Measurements from ENCODE around the gene ARHGEF4. TPM values are rescaled to one million over a fixed set of nuclear protein-coding genes. Genes with fewer than 3 reads are reported as not detected.
A peak's percentile ranks its signal among the peaks of the same experiment; 100 is the strongest.

ARHGEF4 gene
- total RNA-seq, 4 donors from 2014 or later = 23.7 to 51.5 (median 37.1) TPM

GRCh38 chr2:130963849-130964793, 127.4 kb downstream of the ARHGEF4 start:
- Histone ChIP-seq H3K9me3 (no peaks in the 10 kb centered on the region), H3K27ac (replicated peaks in 1 of 4) (no peak overlapping the region), H3K4me3 (peak overlapping the region; percentile 32 to 49 (median 38)), H3K4me1 (peaks cover 0 to 19% (median 16%) of the 10 kb centered on the region in 4 donors), H3K27me3 (peaks cover 0 to 70% (median 17%) of the 10 kb centered on the region in 4 donors), H3K36me3 (no peaks in the 10 kb centered on the region)
- 3% methylated on average over 29 of the region's 84 CpGs for WGBS
- TF ChIP-seq EP300 (IDR thresholded peaks at IDR 0.05) = no peak
- no peak for TF ChIP-seq POLR2A (IDR thresholded peaks at IDR 0.05; ENCODE audit: low read depth)
- TF ChIP-seq POLR2AphosphoS5 (IDR thresholded peaks at IDR 0.05) = no peak
- no peak for TF ChIP-seq CTCF (IDR thresholded peaks at IDR 0.05)
- intact Hi-C loops (cut with DNase I) = no loop called here
- no peak for DNase-seq (ENCODE audit: extremely low spot score)

GRCh38 chr2:130964931-130965330, 128.2 kb downstream of the ARHGEF4 start:
- Histone ChIP-seq H3K4me3 (no peak overlapping the region), H3K4me1 (peaks cover 0 to 19% (median 16%) of the 10 kb centered on the region in 4 donors), H3K27me3 (peaks cover 0 to 70% (median 17%) of the 10 kb centered on the region in 4 donors), H3K36me3 (no peaks in the 10 kb centered on the region), H3K9me3 (no peaks in the 10 kb centered on the region), H3K27ac (replicated peaks in 1 of 4) (no peak overlapping the region)
- no peak for TF ChIP-seq POLR2A (IDR thresholded peaks at IDR 0.05; ENCODE audit: low read depth)
- TF ChIP-seq EP300 (IDR thresholded peaks at IDR 0.05) = no peak
- TF ChIP-seq CTCF (IDR thresholded peaks at IDR 0.05) = no peak
- TF ChIP-seq POLR2AphosphoS5 (IDR thresholded peaks at IDR 0.05) = no peak
- intact Hi-C loops (cut with DNase I) = no loop called here
- WGBS = 76% methylated on average over 3 of the region's 3 CpGs
- no peak for DNase-seq (ENCODE audit: extremely low spot score)

GRCh38 chr2:130966149-130966774, 129.5 kb downstream of the ARHGEF4 start:
- intact Hi-C loops (cut with DNase I) = no loop called here
- Histone ChIP-seq H3K36me3 (no peaks in the 10 kb centered on the region), H3K27ac (replicated peaks in 1 of 4) (no peak overlapping the region), H3K4me1 (peaks cover 0 to 19% (median 16%) of the 10 kb centered on the region in 4 donors), H3K4me3 (no peak overlapping the region), H3K27me3 (peaks cover 0 to 65% (median 17%) of the 10 kb centered on the region in 4 donors), H3K9me3 (no peaks in the 10 kb centered on the region)
- 74% methylated on average over 15 of the region's 15 CpGs for WGBS
- TF ChIP-seq POLR2AphosphoS5 (IDR thresholded peaks at IDR 0.05) (no peak), POLR2A (IDR thresholded peaks at IDR 0.05; ENCODE audit: low read depth) (no peak), CTCF (IDR thresholded peaks at IDR 0.05) (no peak)
- no peak for DNase-seq (ENCODE audit: extremely low spot score)

- TF ChIP-seq CTCF (IDR thresholded peaks at IDR 0.05) (no peak), POLR2AphosphoS5 (IDR thresholded peaks at IDR 0.05) (no peak), POLR2A (IDR thresholded peaks at IDR 0.05; ENCODE audit: low read depth) (no peak), EP300 (IDR thresholded peaks at IDR 0.05) (no peak)
- 76% methylated on average over 14 of the region's 14 CpGs for WGBS
- Histone ChIP-seq H3K4me3 (no peak overlapping the region), H3K9me3 (no peaks in the 10 kb centered on the region), H3K27ac (replicated peaks in 1 of 4) (no peak overlapping the region), H3K36me3 (no peaks in the 10 kb centered on the region), H3K4me1 (peaks cover 0 to 19% (median 16%) of the 10 kb centered on the region in 4 donors), H3K27me3 (peaks cover 0 to 59% (median 17%) of the 10 kb centered on the region in 4 donors)
- intact Hi-C loops (cut with DNase I) = no loop called here
- no peak for DNase-seq (ENCODE audit: extremely low spot score)
Observed at GRCh38 chr2:130966775-130967490, 130.2 kb downstream of the ARHGEF4 start.
